Measurements from ENCODE around the gene TXK.

DNA sequence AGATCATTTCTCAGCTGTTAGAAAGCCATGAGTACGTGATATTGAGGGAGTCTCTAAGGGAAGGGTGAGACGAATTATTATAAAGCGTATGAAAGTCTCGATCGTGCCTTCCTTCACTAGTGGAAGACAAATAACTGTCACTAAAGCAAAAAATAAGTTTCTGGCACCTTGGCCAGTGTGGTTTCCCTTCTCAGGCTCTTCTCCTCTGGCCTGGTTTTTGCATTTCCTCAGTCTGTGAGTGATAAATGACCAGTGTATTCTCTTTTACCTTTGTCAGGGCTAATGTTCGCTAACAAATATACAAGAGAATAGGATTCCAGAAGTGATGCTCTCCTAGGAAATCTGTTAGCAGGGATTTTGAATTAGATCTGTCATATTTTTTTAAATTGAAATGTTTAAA lies 19.6 kb downstream of the TXK start:
- TF ChIP-seq, protein P1, sequence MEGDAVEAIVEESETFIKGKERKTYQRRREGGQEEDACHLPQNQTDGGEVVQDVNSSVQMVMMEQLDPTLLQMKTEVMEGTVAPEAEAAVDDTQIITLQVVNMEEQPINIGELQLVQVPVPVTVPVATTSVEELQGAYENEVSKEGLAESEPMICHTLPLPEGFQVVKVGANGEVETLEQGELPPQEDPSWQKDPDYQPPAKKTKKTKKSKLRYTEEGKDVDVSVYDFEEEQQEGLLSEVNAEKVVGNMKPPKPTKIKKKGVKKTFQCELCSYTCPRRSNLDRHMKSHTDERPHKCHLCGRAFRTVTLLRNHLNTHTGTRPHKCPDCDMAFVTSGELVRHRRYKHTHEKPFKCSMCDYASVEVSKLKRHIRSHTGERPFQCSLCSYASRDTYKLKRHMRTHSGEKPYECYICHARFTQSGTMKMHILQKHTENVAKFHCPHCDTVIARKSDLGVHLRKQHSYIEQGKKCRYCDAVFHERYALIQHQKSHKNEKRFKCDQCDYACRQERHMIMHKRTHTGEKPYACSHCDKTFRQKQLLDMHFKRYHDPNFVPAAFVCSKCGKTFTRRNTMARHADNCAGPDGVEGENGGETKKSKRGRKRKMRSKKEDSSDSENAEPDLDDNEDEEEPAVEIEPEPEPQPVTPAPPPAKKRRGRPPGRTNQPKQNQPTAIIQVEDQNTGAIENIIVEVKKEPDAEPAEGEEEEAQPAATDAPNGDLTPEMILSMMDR (IDR thresholded peaks at IDR 0.05) = no peak
- TF ChIP-seq, protein P2, sequence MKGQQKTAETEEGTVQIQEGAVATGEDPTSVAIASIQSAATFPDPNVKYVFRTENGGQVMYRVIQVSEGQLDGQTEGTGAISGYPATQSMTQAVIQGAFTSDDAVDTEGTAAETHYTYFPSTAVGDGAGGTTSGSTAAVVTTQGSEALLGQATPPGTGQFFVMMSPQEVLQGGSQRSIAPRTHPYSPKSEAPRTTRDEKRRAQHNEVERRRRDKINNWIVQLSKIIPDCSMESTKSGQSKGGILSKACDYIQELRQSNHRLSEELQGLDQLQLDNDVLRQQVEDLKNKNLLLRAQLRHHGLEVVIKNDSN (IDR thresholded peaks at IDR 0.05; ENCODE audit: borderline replicate concordance, low read depth) = no peak
- no peak for TF ChIP-seq SIN3A (IDR thresholded peaks at IDR 0.05; ENCODE audit: borderline replicate concordance, low read depth, low read length)
- no peak for TF ChIP-seq YY1 (IDR thresholded peaks at IDR 0.05; ENCODE audit: low read depth)
- TF ChIP-seq FOXJ3 (CRISPR knock-in tag; IDR thresholded peaks at IDR 0.05) = no peak
- TF ChIP-seq MEF2A (IDR thresholded peaks at IDR 0.05; ENCODE audit: borderline replicate concordance, low read depth) = no peak
- TF ChIP-seq ELF1 (IDR thresholded peaks at IDR 0.05) = no peak
- no peak for TF ChIP-seq EZH2phosphoT487 (IDR thresholded peaks at IDR 0.05; ENCODE audit: borderline replicate concordance, low read depth)
